ENCODE measurements around the gene SHISA5. TPM values are rescaled to one million over a fixed set of nuclear protein-coding genes. Genes with fewer than 3 reads are reported as not detected.
"Not testable (repeated sequence)": the region's sequence is repeated elsewhere in the genome, so short reads cannot be mapped to it uniquely, and the experiment has no call there.

SHISA5 gene
- total and polyA plus RNA-seq, 4 donors: 40.7 to 104 (median 75.8) TPM

GRCh38 chr3:48551651-48552050 lies 47.7 kb upstream of the SHISA5 start:
- H3K4me3 ChIP-seq (ENCODE audit: low read depth in 1 of 3, low read length in 3 of 3); DNase-seq (ENCODE audit: low spot score); H3K36me3 ChIP-seq (ENCODE audit: control insufficient read depth in 4 of 4, insufficient read depth in 3 of 4, low read depth in 1 of 4, low read length in 3 of 4); H3K4me1 ChIP-seq (ENCODE audit: control insufficient read depth in 4 of 4, insufficient read depth in 4 of 4, low read length in 3 of 4); H3K9ac ChIP-seq (ENCODE audit: low read depth in 1 of 2, low read length in 2 of 2); H3K27me3 ChIP-seq (ENCODE audit: control insufficient read depth in 4 of 4, insufficient read depth in 4 of 4, low read length in 3 of 4); H3K9me3 ChIP-seq (ENCODE audit: control insufficient read depth in 4 of 4, low read length in 3 of 4); H3K27ac ChIP-seq (ENCODE audit: low read depth in 1 of 2, low read length in 2 of 2): not testable (repeated sequence)
- 91% methylated on average over 7 of the region's 7 CpGs for WGBS

DNA sequence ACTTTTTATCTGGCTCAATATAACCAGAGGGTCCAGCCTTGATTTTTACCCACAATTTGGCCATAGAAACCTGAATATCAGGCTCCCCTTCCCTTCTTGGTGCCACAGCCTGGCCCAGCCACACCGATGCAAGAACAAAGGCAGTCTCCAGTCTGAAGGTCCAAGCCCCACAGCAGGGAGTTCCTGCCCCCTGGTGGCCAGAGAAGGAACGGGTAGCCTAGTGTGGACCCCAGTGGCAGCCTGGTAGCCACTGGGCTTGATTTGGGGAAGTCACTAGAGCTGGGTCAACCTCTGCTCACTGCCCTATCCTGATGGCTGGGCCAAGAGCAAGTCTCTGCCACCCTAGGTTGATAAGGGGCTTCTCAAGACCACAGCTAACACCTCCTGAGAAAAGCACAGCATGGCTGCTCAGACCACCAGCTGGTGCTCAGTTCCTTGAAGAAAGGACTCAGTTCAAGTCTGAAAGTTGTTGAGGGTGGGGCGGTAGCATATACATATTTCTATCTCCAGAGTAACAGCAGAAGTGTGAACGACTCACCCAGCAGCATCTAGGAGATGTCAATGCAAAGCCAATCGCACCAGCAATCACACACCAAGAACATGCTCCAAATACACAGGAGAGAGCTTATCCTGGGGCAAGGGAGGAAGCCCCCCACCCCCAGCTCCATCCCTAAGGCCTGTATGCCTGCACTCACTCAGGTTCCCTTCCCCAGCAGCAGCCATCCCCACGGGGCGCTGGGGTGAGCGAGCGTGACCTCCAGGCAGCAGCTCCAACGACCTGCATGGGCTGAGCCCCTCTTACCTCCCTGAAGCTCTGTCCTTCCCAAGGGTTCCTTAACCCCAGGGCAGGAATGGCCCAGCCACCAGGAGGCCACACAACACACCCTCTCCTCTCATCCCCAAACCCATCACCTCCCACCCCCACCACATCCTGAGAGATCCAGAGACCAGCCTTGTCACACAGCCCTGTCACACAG lies 45.0 kb upstream of the SHISA5 start:
- no peak overlapping the region for H3K9ac ChIP-seq (ENCODE audit: low read depth in 1 of 2, low read length in 2 of 2)
- no peaks in the 10 kb centered on the region for H3K9me3 ChIP-seq (ENCODE audit: control insufficient read depth in 4 of 4, low read length in 3 of 4)
- no peaks in the 10 kb centered on the region for H3K27me3 ChIP-seq (ENCODE audit: control insufficient read depth in 4 of 4, insufficient read depth in 4 of 4, low read length in 3 of 4)
- no peaks in the 10 kb centered on the region for H3K4me1 ChIP-seq (ENCODE audit: control insufficient read depth in 4 of 4, insufficient read depth in 4 of 4, low read length in 3 of 4)
- TF ChIP-seq, protein P1, sequence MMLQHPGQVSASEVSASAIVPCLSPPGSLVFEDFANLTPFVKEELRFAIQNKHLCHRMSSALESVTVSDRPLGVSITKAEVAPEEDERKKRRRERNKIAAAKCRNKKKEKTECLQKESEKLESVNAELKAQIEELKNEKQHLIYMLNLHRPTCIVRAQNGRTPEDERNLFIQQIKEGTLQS (IDR thresholded peaks at IDR 0.05): no peak
- TF ChIP-seq YY1 (IDR thresholded peaks at IDR 0.05): no peak
- no peak for TF ChIP-seq REST (IDR thresholded peaks at IDR 0.05)
- no peak for TF ChIP-seq GABPA (IDR thresholded peaks at IDR 0.05 in 1 of 2, conservative IDR thresholded peaks at IDR 0.05 in 1 of 2)
- no peak for TF ChIP-seq FOXA1 (IDR thresholded peaks at IDR 0.05)
- no peak for TF ChIP-seq SP1 (IDR thresholded peaks at IDR 0.05)
- peak in 1 of 2 donors; percentile 47 for TF ChIP-seq HNF4A (conservative IDR thresholded peaks at IDR 0.05)
- no peak for TF ChIP-seq MAX (IDR thresholded peaks at IDR 0.05)
- no peak for TF ChIP-seq RXRA (IDR thresholded peaks at IDR 0.05)
- TF ChIP-seq CTCF (IDR thresholded peaks at IDR 0.05; ENCODE audit: low read depth, low read length, missing input control): peak; percentile 94
- TF ChIP-seq RAD21 (IDR thresholded peaks at IDR 0.05): peak; percentile 96 to 100
- TF ChIP-seq, protein P2, sequence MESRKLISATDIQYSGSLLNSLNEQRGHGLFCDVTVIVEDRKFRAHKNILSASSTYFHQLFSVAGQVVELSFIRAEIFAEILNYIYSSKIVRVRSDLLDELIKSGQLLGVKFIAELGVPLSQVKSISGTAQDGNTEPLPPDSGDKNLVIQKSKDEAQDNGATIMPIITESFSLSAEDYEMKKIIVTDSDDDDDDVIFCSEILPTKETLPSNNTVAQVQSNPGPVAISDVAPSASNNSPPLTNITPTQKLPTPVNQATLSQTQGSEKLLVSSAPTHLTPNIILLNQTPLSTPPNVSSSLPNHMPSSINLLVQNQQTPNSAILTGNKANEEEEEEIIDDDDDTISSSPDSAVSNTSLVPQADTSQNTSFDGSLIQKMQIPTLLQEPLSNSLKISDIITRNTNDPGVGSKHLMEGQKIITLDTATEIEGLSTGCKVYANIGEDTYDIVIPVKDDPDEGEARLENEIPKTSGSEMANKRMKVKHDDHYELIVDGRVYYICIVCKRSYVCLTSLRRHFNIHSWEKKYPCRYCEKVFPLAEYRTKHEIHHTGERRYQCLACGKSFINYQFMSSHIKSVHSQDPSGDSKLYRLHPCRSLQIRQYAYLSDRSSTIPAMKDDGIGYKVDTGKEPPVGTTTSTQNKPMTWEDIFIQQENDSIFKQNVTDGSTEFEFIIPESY (IDR thresholded peaks at IDR 0.05): no peak
- WGBS: 71% methylated on average over 10 of the region's 10 CpGs
- H3K4me3 ChIP-seq (ENCODE audit: low read depth in 1 of 3, low read length in 3 of 3): no peak overlapping the region
- H3K27ac ChIP-seq (ENCODE audit: low read depth in 1 of 2, low read length in 2 of 2): no peak overlapping the region
- H3K36me3 ChIP-seq (ENCODE audit: control insufficient read depth in 4 of 4, insufficient read depth in 3 of 4, low read depth in 1 of 4, low read length in 3 of 4): no peaks in the 10 kb centered on the region
- peak; percentile 85 for DNase-seq (ENCODE audit: low spot score)
